WERI-Rb-1 (cell line): ENCODE results near the gene IGF1R.

ENCODE experiments used
- DNase-seq: peaks from one replicate; pipeline ENCODE4 v3.0.0-alpha.2; 2020
- H3K27ac ChIP-seq: fragments of 250-450 bp; sonication (Bioruptor Pico); 2 replicates; pipeline ENCODE4 v1.5.1; 2020; ENCODE audit warnings: mild to moderate bottlenecking, moderate library complexity
- H3K27me3 ChIP-seq: fragments of 250-450 bp; sonication (Bioruptor Pico); 2 replicates; pipeline ENCODE4 v1.5.1; 2021; ENCODE audit warnings: mild to moderate bottlenecking, low read depth, moderate library complexity; ENCODE audit not compliant: insufficient read depth, severe bottlenecking
- H3K36me3 ChIP-seq: fragments of 250-450 bp; sonication (Bioruptor Pico); 2 replicates; pipeline ENCODE4 v1.5.1; 2020; ENCODE audit warnings: mild to moderate bottlenecking, moderate library complexity
- H3K4me3 ChIP-seq: 2 replicates; pipeline ENCODE4 v1.5.1; 2011; ENCODE audit warnings: low read depth, mild to moderate bottlenecking, control low read depth, low read length
- H3K9me3 ChIP-seq: fragments of 250-450 bp; sonication (Bioruptor Pico); 2 replicates; pipeline ENCODE4 v1.5.1; 2021; ENCODE audit warnings: mild to moderate bottlenecking, moderate library complexity; ENCODE audit not compliant: severe bottlenecking
- TF ChIP-seq, protein P1 (sequence below): IDR thresholded peaks from 2 replicates; pipeline ENCODE4 v1.5.1; 2011; ENCODE audit warnings: low read depth, mild to moderate bottlenecking, control low read depth, inconsistent platforms, low read length

Gene IGF1R

DNA sequence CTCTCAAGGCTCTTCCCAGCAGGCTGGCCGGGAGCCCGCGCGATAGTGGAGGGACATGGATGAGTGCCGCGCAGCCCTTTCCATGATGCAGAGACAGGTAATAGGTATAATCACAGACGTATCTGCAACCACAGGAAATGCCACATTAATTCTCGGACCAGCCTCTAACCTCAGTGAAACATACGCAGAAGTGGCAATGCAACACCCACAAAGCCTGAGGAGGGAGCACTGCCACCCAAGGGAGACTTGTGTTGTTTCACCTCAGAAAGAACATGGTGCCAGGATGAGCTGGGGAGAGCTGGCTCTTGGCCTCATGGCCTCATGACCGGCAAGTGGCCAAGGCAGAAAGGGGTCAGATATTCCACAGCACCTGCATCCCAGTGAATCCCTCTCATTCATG, 320.2 kb downstream of the IGF1R start:
- Histone ChIP-seq H3K36me3 (no peaks in the 10 kb centered on the region), H3K27ac (no peak overlapping the region), H3K27me3 (no peaks in the 10 kb centered on the region), H3K4me3 (no peak overlapping the region), H3K9me3 (no peaks in the 10 kb centered on the region)
- TF ChIP-seq, protein P1, sequence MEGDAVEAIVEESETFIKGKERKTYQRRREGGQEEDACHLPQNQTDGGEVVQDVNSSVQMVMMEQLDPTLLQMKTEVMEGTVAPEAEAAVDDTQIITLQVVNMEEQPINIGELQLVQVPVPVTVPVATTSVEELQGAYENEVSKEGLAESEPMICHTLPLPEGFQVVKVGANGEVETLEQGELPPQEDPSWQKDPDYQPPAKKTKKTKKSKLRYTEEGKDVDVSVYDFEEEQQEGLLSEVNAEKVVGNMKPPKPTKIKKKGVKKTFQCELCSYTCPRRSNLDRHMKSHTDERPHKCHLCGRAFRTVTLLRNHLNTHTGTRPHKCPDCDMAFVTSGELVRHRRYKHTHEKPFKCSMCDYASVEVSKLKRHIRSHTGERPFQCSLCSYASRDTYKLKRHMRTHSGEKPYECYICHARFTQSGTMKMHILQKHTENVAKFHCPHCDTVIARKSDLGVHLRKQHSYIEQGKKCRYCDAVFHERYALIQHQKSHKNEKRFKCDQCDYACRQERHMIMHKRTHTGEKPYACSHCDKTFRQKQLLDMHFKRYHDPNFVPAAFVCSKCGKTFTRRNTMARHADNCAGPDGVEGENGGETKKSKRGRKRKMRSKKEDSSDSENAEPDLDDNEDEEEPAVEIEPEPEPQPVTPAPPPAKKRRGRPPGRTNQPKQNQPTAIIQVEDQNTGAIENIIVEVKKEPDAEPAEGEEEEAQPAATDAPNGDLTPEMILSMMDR = no peak
- no peak for DNase-seq

DNA sequence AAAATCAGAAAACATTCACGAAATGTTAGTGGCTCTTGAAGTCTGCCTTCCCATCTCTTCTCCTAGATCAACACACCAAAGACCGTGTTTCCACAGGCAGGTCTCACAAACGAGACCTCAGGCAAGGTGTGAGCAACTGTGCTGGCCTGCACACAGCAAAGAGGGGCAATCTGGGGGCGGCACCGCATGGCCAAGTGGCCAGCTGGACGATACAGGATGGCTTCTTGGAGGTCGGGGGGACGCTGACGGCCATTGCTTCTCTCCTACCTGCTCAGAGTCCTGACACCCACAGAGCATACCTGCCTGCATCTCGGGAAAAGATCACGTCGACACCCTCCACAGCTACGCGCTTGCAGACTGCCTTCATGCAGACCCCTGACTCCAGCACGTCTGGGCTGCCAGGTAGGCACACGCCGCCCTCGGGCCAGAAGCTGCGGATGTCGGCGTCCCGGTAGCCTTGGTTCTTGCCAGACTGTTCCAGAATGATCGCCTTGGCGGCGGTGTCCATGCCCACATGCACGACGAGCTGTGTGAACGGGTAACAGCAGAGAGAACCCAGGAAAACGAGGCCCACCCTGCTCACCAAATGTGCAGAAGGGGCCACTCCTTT, 320.9 kb downstream of the IGF1R start:
- H3K27me3 ChIP-seq = no peaks in the 10 kb centered on the region
- no peaks in the 10 kb centered on the region for H3K36me3 ChIP-seq
- TF ChIP-seq, protein P1 = no peak
- no peak for DNase-seq
- no peak overlapping the region for H3K27ac ChIP-seq
- no peaks in the 10 kb centered on the region for H3K9me3 ChIP-seq
- H3K4me3 ChIP-seq = no peak overlapping the region

DNA sequence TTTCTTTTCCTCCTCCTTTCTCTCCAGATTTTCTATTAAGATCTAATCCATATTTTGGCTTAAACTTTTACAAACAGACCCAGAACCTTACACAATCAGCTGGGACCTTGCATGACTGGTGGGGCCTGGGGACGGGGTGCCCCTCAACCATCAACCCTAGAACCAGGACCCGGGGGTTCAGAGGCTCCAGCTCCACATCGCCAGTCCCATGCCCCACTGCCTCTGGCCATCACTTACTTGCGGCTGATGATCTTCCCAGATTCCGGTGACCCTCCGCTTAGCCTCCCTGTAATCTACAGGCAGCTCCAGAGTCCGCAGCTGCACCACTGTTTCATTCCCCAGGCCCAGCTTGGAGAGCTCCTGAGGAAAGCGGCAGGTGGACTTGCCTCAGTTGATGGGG, 322.5 kb downstream of the IGF1R start:
- no peaks in the 10 kb centered on the region for H3K9me3 ChIP-seq
- TF ChIP-seq, protein P1 = no peak
- no peak for DNase-seq
- no peak overlapping the region for H3K27ac ChIP-seq
- H3K27me3 ChIP-seq = no peaks in the 10 kb centered on the region
- H3K36me3 ChIP-seq = no peaks in the 10 kb centered on the region
- no peak overlapping the region for H3K4me3 ChIP-seq

DNA sequence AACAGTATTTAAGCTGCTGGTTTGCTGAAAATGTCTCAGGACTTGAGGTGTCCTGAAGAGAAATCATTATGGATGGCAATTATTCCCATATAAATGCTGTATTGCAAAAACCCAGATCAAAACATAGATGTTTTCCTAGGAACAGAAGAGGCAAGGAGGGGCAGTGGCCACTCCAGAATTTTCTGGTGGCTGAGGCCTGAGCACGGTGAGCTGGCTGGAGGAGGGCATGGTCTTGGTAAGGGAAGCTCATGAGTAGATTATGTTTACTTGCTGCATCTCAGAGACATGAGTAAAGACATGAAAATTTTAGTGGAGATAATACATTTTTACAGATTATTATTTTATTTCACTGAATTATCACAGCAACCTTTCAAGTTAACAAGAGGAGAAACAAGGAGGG, 328.2 kb downstream of the IGF1R start:
- DNase-seq = no peak
- TF ChIP-seq, protein P1 = no peak
- Histone ChIP-seq H3K4me3 (no peak overlapping the region), H3K36me3 (no peaks in the 10 kb centered on the region), H3K27ac (no peak overlapping the region), H3K9me3 (no peaks in the 10 kb centered on the region), H3K27me3 (no peaks in the 10 kb centered on the region)

DNA sequence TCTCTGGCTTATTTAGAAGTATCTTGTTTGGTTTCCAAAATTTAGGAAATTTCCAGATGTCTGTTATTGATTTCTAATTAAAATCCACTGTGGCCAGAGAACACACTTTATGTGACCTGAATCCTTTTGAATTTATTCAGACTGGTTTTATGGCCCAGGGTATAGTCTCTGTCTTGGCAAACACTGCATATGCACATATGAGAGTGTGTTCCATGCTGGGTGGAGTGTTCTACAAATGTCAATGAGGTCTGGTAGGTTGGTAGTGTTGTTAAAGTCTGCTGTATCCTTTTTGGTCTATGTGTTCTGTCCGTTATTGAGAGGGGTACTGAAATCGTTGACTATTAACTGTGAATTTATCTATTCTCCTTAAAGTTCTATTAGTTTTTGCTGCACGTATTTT, 329.1 kb downstream of the IGF1R start:
- Histone ChIP-seq H3K4me3 (no peak overlapping the region), H3K9me3 (no peaks in the 10 kb centered on the region), H3K27me3 (no peaks in the 10 kb centered on the region), H3K36me3 (no peaks in the 10 kb centered on the region), H3K27ac (no peak overlapping the region)
- no peak for DNase-seq
- TF ChIP-seq, protein P1 = no peak

DNA sequence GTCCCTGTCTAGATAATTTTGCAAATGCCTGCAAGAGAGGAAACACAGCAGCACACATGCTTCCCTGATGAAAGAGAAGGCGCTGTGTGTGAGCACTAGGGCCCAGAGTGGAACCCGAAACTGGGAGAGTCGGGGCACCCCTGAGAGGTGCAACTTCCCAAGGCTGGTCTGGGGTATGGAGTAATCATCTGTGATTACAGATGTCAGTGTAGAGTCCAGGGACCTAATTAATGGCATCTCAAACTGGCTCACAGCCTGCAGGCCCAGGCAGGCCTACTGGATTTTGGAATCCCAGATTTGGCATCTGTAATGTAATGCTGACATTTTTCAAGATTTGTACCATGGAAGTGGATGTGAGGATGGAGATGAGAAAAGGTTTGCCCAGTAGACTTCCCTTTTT, 329.8 kb downstream of the IGF1R start:
- DNase-seq = no peak
- TF ChIP-seq, protein P1 = no peak

More for the DNA sequence above, 329.8 kb downstream of the IGF1R start:
- H3K36me3 ChIP-seq = no peaks in the 10 kb centered on the region
- no peak overlapping the region for H3K4me3 ChIP-seq
- H3K27ac ChIP-seq = no peak overlapping the region
- H3K9me3 ChIP-seq = no peaks in the 10 kb centered on the region
- H3K27me3 ChIP-seq = no peaks in the 10 kb centered on the region
